IPS DF 4.7 (cell line): ENCODE results near the gene FOXA1.

ENCODE experiments used
- DNase-seq: peaks from one replicate; pipeline ENCODE4 v3.0.0-alpha.2; 2013; ENCODE audit warnings: low spot score; ENCODE audit errors: extremely low read depth

The FOXA1 gene

DNA sequence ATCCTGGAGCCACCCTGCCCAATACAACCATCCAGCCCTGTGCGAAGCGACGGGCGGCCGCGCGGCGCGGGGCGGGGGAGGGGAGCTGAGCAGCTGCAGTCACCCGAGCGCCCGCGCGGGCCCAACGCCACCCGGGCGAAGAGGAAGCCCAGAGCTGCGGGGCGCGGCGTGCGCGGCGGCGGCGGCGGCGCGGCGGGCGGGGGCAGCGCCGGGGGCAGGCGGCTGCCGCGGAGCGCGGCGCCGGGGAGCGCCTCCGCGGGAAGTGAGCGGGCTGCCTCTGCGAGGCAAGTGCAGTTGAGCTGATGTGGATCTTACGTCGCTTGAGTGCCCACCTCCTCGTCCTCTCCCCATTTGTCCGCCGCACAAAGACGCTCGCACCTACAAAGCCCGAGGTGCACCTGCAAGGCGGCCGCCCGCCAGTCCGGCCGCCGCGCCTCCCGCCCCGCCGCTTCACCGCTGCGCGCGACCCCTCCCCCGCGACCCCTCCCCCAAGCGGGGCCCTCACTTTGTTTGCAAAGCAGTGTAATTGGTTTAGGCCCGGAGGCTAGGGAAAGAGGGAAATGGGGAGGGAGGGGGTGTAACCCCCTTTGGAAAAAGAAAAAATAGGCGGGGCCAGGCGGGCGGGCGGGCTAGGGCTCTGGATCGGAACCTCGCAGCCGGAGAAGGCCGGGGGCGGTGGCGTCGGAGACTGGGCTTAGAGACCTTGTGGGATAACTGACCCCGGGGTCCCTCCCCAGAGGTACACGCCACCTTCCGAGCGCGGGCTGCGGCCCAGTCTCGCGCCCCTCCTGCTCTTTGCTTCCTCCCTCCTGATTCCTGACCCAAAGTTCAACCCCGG lies at the start of gene FOXA1, which contains the start of gene TTC6:
TSS of gene FOXA1 (minus strand) at position 279 of the 838 bp plus-strand sequence. CDS start at position 2, 277 bp downstream.
TSS of gene TTC6 (plus strand) at position 659 of the 838 bp plus-strand sequence. CDS start 26,436 bp downstream, outside the sequence.
- no peak for DNase-seq

- DNase-seq: no peak
These were observed 48.7 kb upstream of the FOXA1 start for GRCh38 chr14:37643701-37644100.

GRCh38 chr14:37642125-37642524 lies 47.1 kb upstream of the FOXA1 start:
- no peak for DNase-seq

GRCh38 chr14:37641117-37641516 lies 46.1 kb upstream of the FOXA1 start:
- no peak for DNase-seq

DNA sequence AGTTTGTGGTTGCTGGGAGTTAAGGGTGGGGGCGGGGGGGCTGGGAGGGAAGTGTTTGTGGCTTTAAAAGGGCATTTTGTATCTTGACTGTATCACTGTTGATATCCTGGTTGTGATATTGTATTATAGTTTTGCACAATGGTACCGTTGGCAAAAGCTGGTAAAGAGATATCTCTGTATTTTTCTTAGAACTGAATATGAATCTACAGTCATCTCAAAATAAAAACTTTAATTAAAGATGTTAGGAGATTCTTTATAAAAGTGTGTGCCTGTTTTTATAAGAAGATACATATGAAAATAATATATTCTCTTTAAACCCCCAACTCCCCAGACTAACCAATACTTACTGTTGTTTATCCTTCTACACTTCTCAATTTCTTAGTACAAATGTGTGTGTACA lies 43.5 kb upstream of the FOXA1 start:
- DNase-seq: no peak

- DNase-seq: no peak
These were observed 42.3 kb upstream of the FOXA1 start for GRCh38 chr14:37637341-37637740.

- no peak for DNase-seq
These were observed 30.8 kb upstream of the FOXA1 start for GRCh38 chr14:37625597-37626595.

GRCh38 chr14:37623971-37624370 lies 28.9 kb upstream of the FOXA1 start:
- DNase-seq: no peak

DNA sequence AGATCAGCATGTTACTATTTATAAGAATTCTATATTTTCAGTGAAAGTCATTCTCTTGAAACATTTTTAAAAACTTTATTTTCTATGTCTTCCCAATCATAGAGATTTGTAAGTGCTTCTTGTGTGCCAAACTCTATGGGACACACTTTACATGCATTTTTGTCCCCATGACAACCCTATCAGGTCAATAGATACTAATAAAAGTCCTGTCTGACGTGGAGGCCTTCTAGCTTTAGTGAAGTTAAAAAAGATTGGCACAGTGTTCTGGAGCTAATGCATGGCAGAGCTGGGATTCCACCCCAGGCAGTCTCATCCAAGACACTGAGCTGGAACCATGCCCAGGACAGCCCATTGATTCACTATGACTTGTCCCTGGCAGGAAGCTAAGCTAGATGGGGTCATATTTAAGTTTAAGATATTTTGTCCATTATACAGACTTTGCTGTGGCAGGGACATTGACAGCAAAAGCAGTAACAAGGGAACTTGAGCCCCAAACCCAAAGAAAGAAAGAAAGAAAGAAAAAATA lies 28.4 kb upstream of the FOXA1 start:
- no peak for DNase-seq

GRCh38 chr14:37622231-37622923 lies 27.3 kb upstream of the FOXA1 start:
- no peak for DNase-seq

GRCh38 chr14:37620856-37621255 lies 25.8 kb upstream of the FOXA1 start:
- no peak for DNase-seq

GRCh38 chr14:37618498-37619028 lies 23.5 kb upstream of the FOXA1 start:
- no peak for DNase-seq

- DNase-seq: no peak
These were observed 22.9 kb upstream of the FOXA1 start for GRCh38 chr14:37617864-37618365.

GRCh38 chr14:37616853-37617252 lies 21.8 kb upstream of the FOXA1 start:
- no peak for DNase-seq

GRCh38 chr14:37615582-37616289 lies 20.7 kb upstream of the FOXA1 start:
- DNase-seq: no peak

DNA sequence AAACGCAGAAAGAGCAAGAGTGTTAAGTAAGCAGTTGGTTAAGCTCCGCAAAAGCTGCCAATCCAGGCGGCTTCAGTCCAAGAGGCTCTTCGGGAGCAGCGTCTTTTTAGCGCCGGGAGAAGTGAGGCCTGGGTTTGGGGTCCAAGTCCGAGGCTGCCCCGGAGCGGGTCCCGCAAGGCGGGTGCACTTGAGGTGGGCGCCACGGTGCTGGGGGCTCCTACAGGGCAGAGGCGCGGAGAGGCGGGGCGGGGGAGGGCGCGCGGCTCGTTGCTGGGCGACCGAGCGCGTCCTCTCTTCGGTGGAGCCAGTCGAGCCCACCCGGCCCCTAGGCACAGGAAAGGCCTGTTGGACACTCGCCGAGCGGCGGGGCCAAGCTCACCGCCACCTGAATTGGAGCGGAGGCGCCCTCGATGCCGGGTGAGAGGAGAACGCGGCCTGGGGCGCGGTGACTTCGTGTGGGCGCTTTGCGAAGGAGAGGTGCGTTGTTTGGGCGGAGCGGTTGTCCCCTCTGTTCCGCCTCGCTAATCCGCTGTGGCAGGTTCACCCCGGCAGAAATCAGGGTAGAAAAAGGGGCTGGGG lies 16.0 kb upstream of the FOXA1 start:
- no peak for DNase-seq

- no peak for DNase-seq
These were observed 13.6 kb upstream of the FOXA1 start for GRCh38 chr14:37608649-37609048.

GRCh38 chr14:37606678-37607077 lies 11.6 kb upstream of the FOXA1 start:
- DNase-seq: no peak

- no peak for DNase-seq
These were observed 8.7 kb upstream of the FOXA1 start for GRCh38 chr14:37603688-37604251.
